HG03558 (cell line): ENCODE measurements around the gene VSNL1.

ENCODE experiments used
- ATAC-seq: cut with Tn5 transposase; IDR thresholded peaks from one replicate; pipeline ENCODE4 v1.9.1; 2021; ENCODE audit warnings: moderate number of reproducible peaks; ENCODE audit not compliant: unreplicated experiment; ENCODE audit errors: extremely low read depth

The VSNL1 gene

DNA sequence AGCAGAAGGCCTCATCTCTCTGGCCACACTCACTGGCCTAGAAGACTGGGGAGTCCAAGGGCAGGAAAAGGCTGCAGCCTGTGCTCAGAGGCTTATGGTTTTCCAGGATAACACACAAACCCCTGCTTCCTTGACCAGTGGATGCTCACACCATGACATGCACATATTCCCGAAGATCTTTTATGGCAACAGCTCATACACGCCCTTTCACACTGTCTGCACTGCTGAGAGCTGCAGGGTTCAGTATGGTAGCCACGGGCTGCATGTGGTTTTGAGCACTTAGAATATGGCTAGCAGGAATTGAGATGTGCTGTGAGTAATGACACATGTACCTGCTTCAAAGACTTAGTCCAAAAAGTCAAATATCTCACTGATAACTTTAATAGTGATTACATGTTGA lies 95.8 kb downstream of the VSNL1 start:
- ATAC-seq = no peak

DNA sequence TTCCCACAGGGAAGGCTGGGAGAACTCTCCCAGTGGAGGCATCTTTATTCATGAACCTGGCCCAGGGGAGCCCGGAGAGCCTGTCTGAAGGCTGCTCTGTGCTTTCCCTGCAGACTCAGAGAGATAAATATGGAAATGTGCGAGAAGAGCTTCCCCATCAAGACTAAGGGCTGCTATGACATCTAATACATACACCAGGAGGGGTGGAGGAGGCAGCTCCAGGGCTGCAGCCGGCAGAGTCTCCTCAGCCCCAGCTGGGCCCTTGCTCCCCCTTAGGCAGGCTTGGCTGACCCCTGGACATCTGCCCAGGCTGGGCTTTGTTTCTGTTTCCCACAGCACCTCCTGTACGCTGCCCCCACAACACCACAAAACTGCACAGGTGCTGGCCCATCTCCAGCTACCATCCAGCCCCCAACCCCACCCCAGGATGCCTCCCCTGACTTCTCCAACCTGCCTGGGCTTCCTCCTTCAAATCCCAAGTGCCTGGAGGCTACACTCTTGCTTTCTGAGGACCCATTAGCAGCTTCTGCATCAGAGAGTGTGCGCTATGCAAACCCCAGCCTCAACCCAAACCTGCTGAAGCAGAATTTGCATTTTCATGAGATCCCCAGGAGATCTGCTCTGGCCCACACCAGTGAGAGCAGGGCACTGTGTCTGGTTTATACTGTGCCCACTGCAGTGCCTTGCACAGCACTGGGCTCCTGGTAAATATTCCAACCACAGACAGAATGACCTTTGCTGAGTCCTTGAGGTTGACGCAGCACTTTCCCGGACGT lies 96.8 kb downstream of the VSNL1 start:
- ATAC-seq = no peak

DNA sequence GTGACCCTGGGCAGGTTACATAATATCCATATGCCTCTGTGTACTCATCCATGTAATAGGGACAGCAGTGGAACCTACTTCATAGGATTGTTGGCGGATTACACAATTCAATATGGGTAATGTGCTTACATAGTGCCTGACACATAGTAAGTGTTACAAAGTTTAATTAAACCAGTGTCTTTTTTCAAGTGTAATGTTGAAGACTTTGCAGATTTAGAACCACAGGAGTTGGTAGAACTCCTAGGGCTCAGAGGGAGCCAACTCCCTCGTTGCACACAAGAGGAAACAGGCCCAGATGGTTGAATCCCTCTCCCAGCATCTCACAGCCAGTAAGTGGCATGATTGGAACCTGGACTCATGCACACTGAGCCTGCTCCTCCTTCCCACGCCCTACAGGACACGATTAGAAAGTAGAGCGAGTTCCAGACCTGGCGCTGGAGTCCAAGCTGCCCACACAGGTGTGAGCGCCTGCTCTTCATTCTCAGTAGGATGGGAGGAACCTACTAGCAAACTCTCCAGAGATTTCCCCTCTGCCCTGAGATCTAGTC lies 97.8 kb downstream of the VSNL1 start:
- no peak for ATAC-seq

DNA sequence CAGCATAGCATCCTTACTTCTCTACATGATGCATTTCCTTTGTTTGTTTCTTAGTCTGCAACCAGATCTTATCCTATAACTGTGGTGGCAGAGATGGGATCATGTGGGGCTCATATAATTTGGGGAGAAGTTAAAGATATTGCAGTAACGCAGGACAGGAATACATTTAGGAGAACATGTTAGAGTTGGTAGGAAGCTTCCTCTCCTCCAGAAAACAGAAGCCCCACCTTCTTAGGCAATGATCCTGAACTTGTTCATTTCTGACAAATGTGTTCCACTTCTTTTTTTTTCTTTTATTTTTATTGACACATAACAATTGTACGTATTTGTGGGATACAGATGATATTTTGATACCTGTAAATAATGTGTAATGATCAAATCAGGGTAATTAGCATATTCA lies 99.9 kb downstream of the VSNL1 start:
- ATAC-seq = no peak

DNA sequence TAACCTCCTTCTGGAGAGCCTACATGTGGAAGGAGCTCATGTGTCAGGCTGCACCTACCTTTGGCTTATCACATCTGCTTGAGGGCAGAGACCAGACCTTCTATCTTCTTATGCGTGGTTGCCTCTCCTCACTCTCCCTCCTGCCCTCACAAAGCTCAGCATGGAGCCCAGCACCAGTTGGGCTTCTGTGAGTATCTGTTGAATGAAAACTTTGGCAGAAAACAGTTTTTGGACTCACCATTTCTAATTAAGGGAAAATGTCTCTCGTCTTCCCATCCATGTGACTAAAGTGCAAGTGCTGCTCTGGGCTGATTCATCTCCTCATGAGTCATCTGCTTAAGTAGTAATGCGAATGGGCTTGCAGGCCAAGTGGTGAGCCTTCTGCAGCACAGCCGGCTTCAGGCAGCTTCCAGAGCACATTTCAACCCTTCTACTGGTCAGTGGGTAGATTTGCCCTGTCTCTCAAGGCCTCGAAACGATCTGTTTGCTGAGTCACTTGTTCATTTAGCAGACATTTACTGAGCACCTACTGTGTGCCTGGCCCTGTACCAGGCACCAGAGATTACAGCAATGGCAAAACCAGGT lies 102.6 kb downstream of the VSNL1 start:
- ATAC-seq = no peak

DNA sequence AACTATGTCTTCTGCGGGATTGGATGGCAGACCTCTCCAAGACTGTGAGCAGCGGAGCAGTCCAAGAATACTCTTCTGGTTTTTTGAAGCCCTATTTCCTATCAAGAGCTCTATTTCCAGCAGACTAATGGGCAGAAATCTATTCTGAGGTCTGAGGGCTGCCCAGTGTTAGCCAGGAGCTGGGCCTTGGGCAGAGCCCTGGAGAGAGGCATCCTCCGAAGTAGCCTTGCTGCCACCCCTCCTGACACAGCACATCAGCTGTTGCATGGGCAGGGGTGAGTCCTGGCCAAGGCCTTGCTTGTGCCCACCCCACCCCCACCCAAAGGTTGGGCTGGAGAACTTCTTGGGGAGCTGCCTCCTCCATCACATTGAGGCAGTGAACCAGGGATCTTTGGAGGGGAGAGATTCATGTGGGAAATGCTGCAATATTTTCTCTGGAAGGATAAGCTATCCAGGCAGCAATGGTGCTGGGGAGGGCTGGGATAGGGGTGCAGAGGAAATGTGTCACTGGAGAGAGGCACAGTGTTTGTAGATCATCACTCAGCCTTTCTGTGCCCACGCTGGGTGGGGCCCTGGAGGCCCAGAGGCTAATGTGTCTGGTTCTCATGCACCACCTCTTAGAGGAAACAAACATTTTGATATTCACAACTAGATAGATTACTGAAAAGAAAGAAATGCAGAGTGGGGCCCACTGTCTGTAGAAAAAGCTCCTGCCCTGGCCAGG lies 104.7 kb downstream of the VSNL1 start:
- ATAC-seq = no peak

DNA sequence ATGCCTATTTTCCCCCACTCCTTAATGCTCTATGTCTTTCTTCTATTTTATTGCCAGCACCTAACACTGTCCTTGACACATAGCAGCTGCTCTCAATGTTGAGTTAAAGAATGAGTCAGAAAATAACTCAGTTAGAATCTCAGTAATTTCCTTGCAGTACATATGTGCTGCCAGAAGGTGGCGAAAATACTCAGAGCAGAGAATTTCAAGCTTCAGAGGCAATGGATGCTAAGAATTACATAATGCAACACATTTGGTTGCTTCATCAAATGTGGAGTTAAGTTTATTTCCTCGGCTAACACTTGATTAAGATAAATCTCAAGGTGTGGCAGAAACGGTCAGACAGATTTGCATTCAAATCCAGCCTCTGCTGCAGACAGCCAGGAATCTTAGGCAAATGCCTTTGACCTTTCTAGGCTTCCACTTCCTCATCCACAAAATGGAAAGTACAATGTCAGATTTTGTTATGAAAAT lies 105.6 kb downstream of the VSNL1 start:
- ATAC-seq = peak; percentile 89

DNA sequence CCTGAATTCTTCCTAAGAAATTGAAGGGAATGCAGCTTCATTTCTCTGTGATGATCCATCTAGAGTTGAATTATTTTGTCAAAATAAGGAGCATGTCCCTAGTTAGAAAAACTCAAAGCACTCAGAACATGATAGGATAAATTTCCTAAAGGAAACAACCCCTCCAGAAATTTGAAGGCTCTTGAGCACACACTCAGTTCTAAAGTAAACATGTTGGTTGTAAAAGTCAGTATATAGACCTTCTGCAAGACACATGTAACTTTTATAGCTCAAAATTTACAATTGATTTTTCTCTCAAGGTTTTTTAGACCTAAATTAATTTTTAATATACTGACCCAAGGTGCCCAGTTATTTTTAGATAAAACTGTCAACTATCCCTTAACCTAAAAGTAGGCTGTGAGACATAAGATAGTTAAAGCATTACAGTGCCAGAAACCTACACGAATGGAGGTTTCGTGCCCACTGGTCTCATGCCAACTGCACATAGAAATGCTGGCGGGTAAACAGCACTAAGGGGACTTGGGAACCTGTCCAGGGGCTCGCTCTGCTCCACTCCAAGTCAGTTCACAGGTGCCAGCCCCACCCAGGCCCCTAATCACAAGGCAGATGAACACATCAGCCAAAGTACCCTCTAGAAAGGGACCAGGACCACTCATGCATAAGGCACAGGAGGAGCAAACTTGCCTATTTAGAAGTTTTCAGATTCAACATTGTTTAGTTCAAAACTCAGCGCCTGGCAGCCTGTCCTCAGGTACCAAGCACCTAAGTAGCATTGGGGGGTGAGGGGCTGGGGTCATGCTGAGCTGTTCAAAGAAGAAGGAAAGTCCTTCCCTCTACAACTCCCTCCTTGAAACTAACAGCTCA lies 106.6 kb downstream of the VSNL1 start:
- ATAC-seq = no peak

DNA sequence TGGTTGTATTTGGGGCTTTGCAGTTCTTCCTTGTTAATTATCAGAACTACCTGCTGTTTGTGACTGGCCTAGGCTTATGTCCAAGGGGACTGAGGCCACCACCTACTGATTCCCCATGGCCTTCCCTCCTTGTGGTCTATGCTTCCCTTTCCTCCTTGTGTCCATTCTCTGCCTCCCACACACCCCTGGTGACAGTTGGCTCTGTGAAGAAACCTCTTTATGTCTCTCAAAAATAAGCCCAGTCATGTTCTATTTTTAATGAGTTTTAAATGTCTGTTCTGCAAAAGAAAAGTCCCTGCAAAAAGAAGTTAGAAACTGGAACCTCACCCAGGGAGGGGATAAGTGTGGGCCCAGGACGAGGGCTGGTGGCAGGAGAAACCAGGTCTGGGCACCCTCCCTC lies 108.1 kb downstream of the VSNL1 start:
- ATAC-seq = no peak

DNA sequence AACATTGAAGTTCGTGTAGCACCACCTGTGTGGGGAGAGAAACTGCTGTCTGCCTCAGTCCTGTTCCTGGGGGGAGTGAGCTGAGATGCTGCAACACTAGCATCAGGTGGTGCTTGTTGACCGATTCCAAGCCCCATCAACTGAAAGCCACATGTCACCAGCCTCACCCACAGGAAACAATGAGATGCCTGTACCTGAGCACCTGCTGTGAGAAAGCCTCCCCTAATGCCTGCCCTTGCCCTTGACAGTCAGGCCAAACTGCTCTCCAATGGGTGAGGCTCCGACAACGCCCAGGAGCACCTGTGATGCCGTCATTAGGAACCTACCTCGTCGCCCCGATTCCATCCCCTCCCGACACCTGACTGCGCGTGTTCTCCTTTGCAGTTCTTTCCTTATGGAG lies 108.5 kb downstream of the VSNL1 start:
- no peak for ATAC-seq

DNA sequence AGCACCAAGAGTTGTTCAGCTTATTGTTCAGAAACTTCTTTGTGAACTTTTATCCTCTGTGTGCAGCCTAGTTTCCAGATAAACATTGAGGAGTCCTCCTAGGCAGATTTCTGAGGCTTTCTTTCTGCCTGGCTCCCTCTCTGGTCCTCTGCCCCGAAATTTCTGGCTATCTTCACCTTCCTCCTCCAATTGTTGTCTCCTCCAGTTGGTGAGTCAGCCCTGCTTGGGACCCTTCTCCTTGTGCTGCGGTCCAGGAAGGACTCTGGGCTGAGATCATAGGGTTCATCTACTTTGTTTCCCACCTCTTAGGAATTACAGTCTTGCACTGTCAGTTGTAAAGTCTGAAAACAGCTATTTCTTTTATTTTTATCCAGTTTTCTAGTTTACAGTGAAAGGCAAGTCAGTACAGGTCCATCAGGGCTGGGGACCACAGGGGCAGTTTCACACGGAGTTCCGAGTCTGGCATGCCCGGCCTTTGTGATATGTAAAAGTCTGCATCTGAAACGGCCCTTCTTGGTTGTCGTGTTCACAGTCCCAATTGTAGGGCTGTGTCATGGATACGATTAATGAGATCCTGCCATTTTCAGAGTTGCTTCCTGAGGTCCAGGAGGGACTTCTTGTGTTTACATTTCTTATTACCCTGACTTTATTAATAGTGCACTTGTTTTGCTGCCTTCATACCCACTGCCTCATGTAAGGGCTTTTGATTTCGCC lies 112.3 kb downstream of the VSNL1 start:
- ATAC-seq = no peak

DNA sequence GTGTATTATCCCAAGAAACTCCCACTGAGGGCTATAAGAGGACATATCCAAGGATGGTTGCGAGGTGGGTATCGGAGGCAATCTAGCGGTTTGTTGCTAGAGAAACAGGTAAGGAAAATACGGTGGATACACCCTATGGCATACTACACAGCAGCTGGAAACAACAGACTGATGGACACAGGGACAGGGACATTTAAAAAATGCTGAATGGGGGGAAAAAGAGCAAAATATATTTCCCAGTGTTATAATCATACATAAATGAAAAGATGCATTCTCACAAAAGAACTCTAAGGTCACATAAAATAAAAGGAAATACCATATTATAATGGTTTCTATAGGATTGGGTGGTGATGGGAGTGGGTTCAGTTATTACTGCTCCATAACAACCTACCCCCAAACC lies 117.3 kb downstream of the VSNL1 start:
- no peak for ATAC-seq

DNA sequence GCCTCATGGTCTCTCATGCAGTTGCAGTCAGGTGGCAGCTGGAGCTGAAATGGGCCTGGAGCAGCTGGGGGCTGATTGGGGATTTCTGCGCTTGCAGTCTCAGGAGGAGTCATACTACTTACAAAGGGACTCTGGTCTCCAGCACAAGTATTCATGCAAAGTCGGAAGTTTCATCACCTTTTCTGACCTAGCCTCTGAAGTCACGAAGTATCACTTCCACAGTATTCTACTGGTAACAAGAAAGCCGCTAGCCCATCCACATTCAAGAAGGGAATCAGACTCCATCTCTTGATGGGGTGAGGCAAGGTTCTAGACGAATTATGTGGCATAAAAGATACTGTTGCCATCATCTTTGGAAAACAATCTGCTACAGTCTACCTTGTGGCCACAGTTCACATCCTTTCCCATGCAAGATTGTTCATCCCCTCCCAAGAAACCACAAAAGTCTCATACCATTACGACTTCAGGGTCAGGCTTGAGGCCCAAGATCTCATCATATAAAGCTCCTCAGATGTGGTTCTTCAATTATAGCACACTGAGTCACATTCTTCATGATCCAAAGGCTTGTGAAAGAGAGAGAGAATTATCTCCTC lies 117.9 kb downstream of the VSNL1 start:
- ATAC-seq = peak; percentile 56

DNA sequence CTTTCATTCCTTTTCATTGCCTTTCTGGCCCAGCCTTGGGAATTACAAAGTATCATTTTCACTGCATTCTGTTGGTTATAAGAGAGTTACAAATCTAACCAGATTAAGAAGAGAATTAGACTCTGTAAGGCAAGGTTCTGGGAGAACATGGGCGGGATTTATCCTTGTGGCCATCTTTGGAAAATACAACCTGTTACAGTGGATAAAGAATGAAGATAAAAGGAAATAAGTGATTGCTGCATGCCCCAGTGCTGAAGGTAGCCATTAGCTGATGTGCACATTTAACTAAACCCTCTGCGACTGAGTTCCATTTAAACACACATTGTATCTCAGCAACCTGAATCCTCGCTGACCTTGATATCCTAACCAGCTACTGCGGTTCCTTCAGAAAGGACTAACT lies 119.7 kb downstream of the VSNL1 start:
- no peak for ATAC-seq

DNA sequence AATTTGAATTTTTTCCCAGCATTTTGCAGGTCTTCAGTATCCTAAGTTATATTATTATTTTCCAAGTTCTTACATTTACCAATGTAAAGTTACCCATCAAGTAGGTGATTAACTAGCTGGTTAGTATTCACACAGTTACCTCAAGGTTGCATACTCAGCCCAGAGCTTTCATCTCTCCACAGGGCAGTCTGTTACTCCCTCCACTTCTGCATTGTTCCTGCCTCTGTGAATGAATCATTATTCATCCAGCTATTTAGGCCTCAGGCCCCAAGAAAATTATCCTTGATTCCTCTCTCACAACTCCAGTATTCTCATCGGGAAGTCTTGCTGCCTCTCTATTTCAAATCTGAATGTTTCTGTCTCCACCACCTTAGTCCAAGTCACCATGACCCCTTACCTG lies 121.0 kb downstream of the VSNL1 start:
- no peak for ATAC-seq

DNA sequence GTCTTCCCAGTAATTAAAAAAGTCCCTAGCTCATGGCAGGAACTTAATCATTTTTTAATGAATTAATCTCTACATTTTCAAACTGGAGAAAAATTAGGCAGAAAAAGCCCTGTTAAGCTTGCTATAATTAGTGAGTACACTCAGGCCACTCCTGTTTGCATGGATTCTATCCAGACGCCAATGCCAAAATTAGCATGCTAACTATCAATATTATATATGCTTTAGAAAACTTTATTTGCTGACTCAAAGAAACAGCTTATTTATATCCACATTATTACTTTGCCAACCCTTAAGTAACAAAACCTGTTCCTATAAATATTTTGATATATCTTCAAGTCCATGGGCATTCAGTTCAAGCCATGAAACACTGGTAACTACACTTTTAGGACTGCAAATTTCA lies 122.2 kb downstream of the VSNL1 start:
- no peak for ATAC-seq

DNA sequence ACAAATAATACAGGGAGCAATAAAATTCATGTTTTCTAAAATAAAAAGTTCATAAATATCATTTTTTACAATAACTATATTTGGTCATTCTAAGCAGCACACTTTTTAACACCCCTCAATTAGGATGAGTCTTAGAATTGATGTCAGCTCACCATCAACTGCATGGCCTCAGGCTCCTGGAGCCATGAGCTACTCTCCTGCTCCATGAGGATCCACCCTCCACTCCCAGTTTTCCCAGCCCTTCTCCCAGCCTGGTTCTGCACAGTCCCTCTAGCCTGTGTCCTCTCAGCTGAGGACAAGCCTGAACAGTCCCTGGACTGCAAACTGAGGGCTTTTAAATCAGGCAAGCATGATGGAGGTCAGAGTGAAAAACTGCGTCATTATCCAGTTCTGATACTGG lies 124.0 kb downstream of the VSNL1 start:
- ATAC-seq = no peak

DNA sequence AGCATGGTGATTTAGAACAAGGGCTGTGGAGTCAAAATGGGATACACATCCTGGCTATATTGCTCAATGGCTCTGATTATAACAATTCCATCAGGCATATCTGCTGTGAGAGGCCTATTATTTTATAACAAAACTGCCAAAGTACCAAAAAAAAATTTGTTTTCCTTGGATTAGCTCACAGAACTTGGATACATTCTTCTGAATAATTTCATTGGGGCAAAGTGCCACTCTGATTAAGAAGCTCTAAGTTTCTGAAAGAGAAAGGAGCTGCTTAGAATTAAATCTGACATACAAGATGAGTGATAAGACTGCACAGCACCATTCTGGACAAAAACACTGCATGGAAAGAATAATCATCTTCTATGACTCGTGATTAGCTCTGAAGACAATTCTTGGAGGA lies 127.4 kb downstream of the VSNL1 start:
- no peak for ATAC-seq

DNA sequence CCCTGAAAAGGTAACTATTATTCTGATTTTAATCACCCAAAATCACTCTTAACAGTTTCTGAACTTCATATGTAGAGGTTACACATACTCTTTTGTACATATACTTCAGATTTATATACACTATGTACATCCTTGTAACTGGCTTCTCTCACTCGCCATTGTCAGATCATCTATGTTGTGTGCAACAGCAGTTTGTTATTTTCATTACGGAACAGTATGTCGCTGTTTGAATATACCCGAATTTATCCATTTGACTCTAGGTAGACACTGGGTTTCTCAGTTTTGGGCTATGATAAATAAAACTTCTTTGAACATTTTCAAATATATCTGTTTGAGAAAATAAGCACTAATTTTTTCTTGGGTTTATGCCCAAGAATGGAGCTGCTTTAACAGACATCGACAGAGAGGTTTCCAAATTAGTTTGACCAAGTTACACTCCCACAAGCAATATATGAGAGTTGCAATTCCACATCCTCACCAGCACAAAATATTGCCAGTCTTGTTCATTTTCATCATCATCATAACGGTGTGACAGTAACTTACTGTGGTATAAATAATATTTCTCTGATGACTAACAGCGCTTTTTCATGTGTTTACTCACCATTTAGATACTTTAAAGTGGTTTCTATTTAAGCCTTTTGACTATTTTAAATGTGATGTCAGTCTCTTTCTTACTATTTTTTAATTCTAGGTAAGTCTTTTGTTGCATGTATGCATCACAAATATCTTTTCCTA lies 132.3 kb downstream of the VSNL1 start:
- no peak for ATAC-seq
